Measurements from ENCODE around the gene LTB. TPM values are rescaled to one million over a fixed set of nuclear protein-coding genes. Genes with fewer than 3 reads are reported as not detected.

LTB gene
- total and polyA plus RNA-seq, 9 of the 15 experiments (the other 6 are each of a cell fraction or from before 2014, with no cell fraction given) = 0.07 to 0.51 TPM; not detected in 7

DNA sequence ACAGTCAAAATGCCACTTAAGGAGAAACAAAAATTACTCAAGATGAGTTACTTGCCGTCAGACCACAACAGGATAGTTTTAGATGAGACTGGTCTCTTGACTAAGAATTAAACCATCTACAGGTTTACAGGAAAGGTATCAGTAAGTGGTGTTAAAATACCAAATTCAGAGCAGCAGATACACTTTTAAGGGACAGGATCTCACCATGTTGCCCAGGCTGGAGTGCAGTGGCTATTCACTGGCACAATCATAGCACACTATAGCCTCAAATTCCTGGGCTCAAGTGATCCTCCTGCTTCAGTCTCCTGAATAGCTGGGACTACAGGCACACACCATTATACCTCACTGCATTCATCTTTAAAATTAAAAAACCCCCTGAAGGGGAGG, 48.8 kb downstream of the LTB start (continued):
- TF ChIP-seq, protein P1, sequence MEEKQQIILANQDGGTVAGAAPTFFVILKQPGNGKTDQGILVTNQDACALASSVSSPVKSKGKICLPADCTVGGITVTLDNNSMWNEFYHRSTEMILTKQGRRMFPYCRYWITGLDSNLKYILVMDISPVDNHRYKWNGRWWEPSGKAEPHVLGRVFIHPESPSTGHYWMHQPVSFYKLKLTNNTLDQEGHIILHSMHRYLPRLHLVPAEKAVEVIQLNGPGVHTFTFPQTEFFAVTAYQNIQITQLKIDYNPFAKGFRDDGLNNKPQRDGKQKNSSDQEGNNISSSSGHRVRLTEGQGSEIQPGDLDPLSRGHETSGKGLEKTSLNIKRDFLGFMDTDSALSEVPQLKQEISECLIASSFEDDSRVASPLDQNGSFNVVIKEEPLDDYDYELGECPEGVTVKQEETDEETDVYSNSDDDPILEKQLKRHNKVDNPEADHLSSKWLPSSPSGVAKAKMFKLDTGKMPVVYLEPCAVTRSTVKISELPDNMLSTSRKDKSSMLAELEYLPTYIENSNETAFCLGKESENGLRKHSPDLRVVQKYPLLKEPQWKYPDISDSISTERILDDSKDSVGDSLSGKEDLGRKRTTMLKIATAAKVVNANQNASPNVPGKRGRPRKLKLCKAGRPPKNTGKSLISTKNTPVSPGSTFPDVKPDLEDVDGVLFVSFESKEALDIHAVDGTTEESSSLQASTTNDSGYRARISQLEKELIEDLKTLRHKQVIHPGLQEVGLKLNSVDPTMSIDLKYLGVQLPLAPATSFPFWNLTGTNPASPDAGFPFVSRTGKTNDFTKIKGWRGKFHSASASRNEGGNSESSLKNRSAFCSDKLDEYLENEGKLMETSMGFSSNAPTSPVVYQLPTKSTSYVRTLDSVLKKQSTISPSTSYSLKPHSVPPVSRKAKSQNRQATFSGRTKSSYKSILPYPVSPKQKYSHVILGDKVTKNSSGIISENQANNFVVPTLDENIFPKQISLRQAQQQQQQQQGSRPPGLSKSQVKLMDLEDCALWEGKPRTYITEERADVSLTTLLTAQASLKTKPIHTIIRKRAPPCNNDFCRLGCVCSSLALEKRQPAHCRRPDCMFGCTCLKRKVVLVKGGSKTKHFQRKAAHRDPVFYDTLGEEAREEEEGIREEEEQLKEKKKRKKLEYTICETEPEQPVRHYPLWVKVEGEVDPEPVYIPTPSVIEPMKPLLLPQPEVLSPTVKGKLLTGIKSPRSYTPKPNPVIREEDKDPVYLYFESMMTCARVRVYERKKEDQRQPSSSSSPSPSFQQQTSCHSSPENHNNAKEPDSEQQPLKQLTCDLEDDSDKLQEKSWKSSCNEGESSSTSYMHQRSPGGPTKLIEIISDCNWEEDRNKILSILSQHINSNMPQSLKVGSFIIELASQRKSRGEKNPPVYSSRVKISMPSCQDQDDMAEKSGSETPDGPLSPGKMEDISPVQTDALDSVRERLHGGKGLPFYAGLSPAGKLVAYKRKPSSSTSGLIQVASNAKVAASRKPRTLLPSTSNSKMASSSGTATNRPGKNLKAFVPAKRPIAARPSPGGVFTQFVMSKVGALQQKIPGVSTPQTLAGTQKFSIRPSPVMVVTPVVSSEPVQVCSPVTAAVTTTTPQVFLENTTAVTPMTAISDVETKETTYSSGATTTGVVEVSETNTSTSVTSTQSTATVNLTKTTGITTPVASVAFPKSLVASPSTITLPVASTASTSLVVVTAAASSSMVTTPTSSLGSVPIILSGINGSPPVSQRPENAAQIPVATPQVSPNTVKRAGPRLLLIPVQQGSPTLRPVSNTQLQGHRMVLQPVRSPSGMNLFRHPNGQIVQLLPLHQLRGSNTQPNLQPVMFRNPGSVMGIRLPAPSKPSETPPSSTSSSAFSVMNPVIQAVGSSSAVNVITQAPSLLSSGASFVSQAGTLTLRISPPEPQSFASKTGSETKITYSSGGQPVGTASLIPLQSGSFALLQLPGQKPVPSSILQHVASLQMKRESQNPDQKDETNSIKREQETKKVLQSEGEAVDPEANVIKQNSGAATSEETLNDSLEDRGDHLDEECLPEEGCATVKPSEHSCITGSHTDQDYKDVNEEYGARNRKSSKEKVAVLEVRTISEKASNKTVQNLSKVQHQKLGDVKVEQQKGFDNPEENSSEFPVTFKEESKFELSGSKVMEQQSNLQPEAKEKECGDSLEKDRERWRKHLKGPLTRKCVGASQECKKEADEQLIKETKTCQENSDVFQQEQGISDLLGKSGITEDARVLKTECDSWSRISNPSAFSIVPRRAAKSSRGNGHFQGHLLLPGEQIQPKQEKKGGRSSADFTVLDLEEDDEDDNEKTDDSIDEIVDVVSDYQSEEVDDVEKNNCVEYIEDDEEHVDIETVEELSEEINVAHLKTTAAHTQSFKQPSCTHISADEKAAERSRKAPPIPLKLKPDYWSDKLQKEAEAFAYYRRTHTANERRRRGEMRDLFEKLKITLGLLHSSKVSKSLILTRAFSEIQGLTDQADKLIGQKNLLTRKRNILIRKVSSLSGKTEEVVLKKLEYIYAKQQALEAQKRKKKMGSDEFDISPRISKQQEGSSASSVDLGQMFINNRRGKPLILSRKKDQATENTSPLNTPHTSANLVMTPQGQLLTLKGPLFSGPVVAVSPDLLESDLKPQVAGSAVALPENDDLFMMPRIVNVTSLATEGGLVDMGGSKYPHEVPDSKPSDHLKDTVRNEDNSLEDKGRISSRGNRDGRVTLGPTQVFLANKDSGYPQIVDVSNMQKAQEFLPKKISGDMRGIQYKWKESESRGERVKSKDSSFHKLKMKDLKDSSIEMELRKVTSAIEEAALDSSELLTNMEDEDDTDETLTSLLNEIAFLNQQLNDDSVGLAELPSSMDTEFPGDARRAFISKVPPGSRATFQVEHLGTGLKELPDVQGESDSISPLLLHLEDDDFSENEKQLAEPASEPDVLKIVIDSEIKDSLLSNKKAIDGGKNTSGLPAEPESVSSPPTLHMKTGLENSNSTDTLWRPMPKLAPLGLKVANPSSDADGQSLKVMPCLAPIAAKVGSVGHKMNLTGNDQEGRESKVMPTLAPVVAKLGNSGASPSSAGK (IDR thresholded peaks at IDR 0.05) = no peak
- TF ChIP-seq ILF3 (IDR thresholded peaks at IDR 0.05; ENCODE audit: borderline replicate concordance) (no peak), ZNF778 (CRISPR knock-in tag; IDR thresholded peaks at IDR 0.05) (no peak), ZNF133 (CRISPR knock-in tag; IDR thresholded peaks at IDR 0.05) (no peak), RBFOX2 (IDR thresholded peaks at IDR 0.05; ENCODE audit: low read depth, low read length) (peak; percentile 58)
- TF ChIP-seq, protein P2, sequence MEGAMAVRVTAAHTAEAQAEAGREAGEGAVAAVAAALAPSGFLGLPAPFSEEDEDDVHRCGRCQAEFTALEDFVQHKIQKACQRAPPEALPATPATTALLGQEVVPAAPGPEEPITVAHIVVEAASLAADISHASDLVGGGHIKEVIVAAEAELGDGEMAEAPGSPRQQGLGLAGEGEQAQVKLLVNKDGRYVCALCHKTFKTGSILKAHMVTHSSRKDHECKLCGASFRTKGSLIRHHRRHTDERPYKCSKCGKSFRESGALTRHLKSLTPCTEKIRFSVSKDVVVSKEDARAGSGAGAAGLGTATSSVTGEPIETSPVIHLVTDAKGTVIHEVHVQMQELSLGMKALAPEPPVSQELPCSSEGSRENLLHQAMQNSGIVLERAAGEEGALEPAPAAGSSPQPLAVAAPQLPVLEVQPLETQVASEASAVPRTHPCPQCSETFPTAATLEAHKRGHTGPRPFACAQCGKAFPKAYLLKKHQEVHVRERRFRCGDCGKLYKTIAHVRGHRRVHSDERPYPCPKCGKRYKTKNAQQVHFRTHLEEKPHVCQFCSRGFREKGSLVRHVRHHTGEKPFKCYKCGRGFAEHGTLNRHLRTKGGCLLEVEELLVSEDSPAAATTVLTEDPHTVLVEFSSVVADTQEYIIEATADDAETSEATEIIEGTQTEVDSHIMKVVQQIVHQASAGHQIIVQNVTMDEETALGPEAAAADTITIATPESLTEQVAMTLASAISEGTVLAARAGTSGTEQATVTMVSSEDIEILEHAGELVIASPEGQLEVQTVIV (CRISPR knock-in tag; IDR thresholded peaks at IDR 0.05; ENCODE audit: borderline replicate concordance) = no peak

Measured in K562 (cell line).